ENCODE measurements around the gene AATK.

AATK gene

GRCh38 chr17:81166033-81166492 is at the start of gene AATK:
TSS of gene AATK (minus strand) at chr17:81166221. CDS start at chr17:81165992, 229 bp downstream.
- no peak for DNase-seq (ENCODE audit: low read depth in 4 of 4, low spot score in 1 of 4)

GRCh38 chr17:81213978-81214377 is 48.0 kb upstream of the AATK start:
- DNase-seq (ENCODE audit: low read depth in 4 of 4, low spot score in 1 of 4), result no peak

GRCh38 chr17:81212365-81212764 is 46.3 kb upstream of the AATK start:
- DNase-seq (ENCODE audit: low read depth in 4 of 4, low spot score in 1 of 4), result no peak

GRCh38 chr17:81210868-81211267 is 44.8 kb upstream of the AATK start:
- DNase-seq (ENCODE audit: low read depth in 4 of 4, low spot score in 1 of 4), result no peak

GRCh38 chr17:81210466-81210865 is 44.4 kb upstream of the AATK start:
- DNase-seq (ENCODE audit: low read depth in 4 of 4, low spot score in 1 of 4), result no peak

- no peak for DNase-seq (ENCODE audit: low read depth in 4 of 4, low spot score in 1 of 4)
These were observed 43.1 kb upstream of the AATK start for GRCh38 chr17:81209141-81209540.

- no peak for DNase-seq (ENCODE audit: low read depth in 4 of 4, low spot score in 1 of 4)
These were observed 42.6 kb upstream of the AATK start for GRCh38 chr17:81208651-81209050.

- DNase-seq (ENCODE audit: low read depth in 4 of 4, low spot score in 1 of 4), result no peak
These were observed 41.9 kb upstream of the AATK start for GRCh38 chr17:81207610-81208581.

- DNase-seq (ENCODE audit: low read depth in 4 of 4, low spot score in 1 of 4), result no peak
These were observed 40.6 kb upstream of the AATK start for GRCh38 chr17:81206657-81207056.

- DNase-seq (ENCODE audit: low read depth in 4 of 4, low spot score in 1 of 4), result no peak
These were observed 40.1 kb upstream of the AATK start for GRCh38 chr17:81206166-81206565.

GRCh38 chr17:81204578-81204977 is 38.6 kb upstream of the AATK start:
- no peak for DNase-seq (ENCODE audit: low read depth in 4 of 4, low spot score in 1 of 4)

GRCh38 chr17:81203136-81203535 is 37.1 kb upstream of the AATK start:
- DNase-seq (ENCODE audit: low read depth in 4 of 4, low spot score in 1 of 4), result no peak

- DNase-seq (ENCODE audit: low read depth in 4 of 4, low spot score in 1 of 4), result no peak
These were observed 36.3 kb upstream of the AATK start for GRCh38 chr17:81202318-81202717.

GRCh38 chr17:81200695-81201580 is 34.9 kb upstream of the AATK start:
- no peak for DNase-seq (ENCODE audit: low read depth in 4 of 4, low spot score in 1 of 4)

GRCh38 chr17:81200201-81200600 is 34.2 kb upstream of the AATK start:
- no peak for DNase-seq (ENCODE audit: low read depth in 4 of 4, low spot score in 1 of 4)

GRCh38 chr17:81199482-81199830 is 33.4 kb upstream of the AATK start:
- DNase-seq (ENCODE audit: low read depth in 4 of 4, low spot score in 1 of 4), result no peak

- no peak for DNase-seq (ENCODE audit: low read depth in 4 of 4, low spot score in 1 of 4)
These were observed 32.9 kb upstream of the AATK start for GRCh38 chr17:81198826-81199481.

- DNase-seq (ENCODE audit: low read depth in 4 of 4, low spot score in 1 of 4), result no peak
These were observed 31.9 kb upstream of the AATK start for GRCh38 chr17:81197831-81198490.

- DNase-seq (ENCODE audit: low read depth in 4 of 4, low spot score in 1 of 4), result no peak
These were observed 31.4 kb upstream of the AATK start for GRCh38 chr17:81197409-81197795.

GRCh38 chr17:81196505-81197408 is 30.7 kb upstream of the AATK start:
- DNase-seq (ENCODE audit: low read depth in 4 of 4, low spot score in 1 of 4), result no peak

Measured in stimulated activated CD4-positive, alpha-beta T cell treated with anti-CD3 and anti-CD28 coated beads, Interleukin-1b, Interleukin-23, amount 100 ng/mL, for 24 hours (primary cell).